ENCODE results near the gene CMBL.
"Not testable (repeated sequence)": the region's sequence is repeated elsewhere in the genome, so short reads cannot be mapped to it uniquely, and the experiment has no call there.

CMBL gene

DNA sequence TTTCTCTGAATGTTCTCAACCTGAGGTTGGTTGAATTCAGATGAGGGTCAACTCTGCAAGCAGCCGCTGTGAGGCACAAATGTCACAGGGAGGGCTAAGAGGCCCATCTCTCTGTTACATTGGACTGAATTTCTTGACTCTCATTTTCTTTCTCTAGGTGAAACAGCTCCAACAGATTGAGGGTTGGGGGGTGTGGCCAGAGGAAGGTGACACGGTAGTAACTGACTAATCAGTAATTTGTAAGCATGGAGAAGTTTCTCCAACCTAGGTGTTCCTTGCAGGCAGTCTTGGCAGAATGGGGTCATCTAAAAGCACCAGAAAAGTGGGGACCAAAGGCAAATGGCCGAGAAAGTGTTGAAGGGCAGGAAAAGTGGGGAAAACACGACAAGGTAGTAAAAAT, 40.9 kb downstream of the CMBL start:
- H3K4me3 ChIP-seq (ENCODE audit: low read length) = no peak overlapping the region
- no peak for DNase-seq (ENCODE audit: low read depth, low spot score)

- H3K4me3 ChIP-seq (ENCODE audit: low read length) = no peak overlapping the region
- DNase-seq (ENCODE audit: low read depth, low spot score) = no peak
Measured at GRCh38 chr5:10266137-10266536, 41.6 kb downstream of the CMBL start.

GRCh38 chr5:10265245-10266109, 42.2 kb downstream of the CMBL start:
- no peak for DNase-seq (ENCODE audit: low read depth, low spot score)
- H3K4me3 ChIP-seq (ENCODE audit: low read length) = no peak overlapping the region

GRCh38 chr5:10264604-10265003, 43.1 kb downstream of the CMBL start:
- no peak for DNase-seq (ENCODE audit: low read depth, low spot score)
- no peak overlapping the region for H3K4me3 ChIP-seq (ENCODE audit: low read length)

DNA sequence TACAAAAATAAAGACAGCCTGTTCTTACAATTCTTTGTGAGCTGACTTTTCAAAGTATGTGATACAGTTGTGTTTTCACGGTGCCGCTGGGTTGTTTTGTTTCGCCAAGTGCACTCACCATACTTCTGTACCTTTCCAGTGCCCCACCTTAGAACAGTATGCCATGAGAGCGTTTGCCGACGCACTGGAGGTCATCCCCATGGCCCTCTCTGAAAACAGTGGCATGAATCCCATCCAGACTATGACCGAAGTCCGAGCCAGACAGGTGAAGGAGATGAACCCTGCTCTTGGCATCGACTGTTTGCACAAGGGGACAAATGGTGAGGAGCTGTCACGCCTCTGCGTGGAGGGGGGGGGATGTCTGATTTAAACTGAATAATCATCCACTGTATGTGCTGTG, 44.7 kb downstream of the CMBL start:
- H3K4me3 ChIP-seq (ENCODE audit: low read length) = no peak overlapping the region
- no peak for DNase-seq (ENCODE audit: low read depth, low spot score)

DNA sequence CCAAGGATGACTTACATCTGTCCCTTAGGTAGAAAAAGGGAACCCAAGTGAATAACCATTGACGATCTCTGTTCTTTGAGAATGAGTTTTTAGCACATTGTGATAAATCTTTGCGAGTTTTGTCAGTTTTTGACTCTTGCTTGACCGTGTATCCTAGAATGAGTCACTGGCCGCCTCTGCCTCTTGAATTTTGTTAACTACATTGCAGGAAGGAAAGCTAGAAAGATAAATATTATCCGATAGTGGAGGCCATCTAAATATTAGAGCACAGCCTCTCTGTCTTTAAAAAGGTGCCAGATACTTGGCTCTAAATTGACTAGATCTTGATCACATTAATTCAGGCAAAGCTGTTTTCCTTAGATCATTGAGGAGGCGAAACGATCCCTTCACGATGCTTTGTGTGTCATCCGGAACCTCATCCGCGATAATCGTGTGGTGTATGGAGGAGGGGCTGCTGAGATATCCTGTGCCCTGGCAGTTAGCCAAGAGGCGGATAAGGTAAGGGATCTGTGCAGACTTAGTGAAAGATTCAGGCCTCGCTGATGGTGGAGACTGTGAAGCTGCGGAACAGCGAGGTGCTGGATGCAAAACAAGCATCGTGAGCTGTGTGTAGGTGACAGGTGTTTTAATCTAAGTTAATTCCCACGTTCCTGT, 45.5 kb downstream of the CMBL start:
- DNase-seq (ENCODE audit: low read depth, low spot score) = no peak
- H3K4me3 ChIP-seq (ENCODE audit: low read length) = no peak overlapping the region

DNA sequence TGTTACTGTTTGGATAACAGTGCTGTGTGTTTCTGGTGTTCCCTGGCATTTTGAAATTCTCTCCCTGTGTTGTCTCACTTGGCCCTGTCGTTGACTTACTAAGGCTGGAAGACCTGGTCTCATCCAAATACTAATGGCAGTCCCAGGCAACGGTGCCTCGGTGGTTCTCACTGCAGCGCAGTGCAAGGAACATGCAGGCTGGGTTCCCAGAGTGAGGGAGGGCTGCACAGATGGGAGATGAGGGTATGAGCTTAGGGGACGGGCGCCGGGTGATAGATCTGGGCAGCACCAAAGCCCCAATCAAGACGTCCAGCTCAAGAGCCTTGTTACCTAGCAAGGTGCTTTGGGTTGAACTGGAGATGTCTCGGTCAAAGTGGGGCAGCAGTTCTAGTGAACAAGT, 46.6 kb downstream of the CMBL start:
- no peak for DNase-seq (ENCODE audit: low read depth, low spot score)

GRCh38 chr5:10259899-10260298, 47.8 kb downstream of the CMBL start:
- no peak for DNase-seq (ENCODE audit: low read depth, low spot score)
- H3K4me3 ChIP-seq (ENCODE audit: low read length) = no peak overlapping the region

More for the DNA sequence above, 46.6 kb downstream of the CMBL start:
- H3K4me3 ChIP-seq (ENCODE audit: low read length) = no peak overlapping the region

GRCh38 chr5:10257870-10258269, 49.8 kb downstream of the CMBL start:
- no peak overlapping the region for H3K4me3 ChIP-seq (ENCODE audit: low read length)
- DNase-seq (ENCODE audit: low read depth, low spot score) = no peak

- DNase-seq (ENCODE audit: low read depth, low spot score) = no peak
- H3K4me3 ChIP-seq (ENCODE audit: low read length) = no peak overlapping the region
Measured at GRCh38 chr5:10254686-10255085, 53.0 kb downstream of the CMBL start.

DNA sequence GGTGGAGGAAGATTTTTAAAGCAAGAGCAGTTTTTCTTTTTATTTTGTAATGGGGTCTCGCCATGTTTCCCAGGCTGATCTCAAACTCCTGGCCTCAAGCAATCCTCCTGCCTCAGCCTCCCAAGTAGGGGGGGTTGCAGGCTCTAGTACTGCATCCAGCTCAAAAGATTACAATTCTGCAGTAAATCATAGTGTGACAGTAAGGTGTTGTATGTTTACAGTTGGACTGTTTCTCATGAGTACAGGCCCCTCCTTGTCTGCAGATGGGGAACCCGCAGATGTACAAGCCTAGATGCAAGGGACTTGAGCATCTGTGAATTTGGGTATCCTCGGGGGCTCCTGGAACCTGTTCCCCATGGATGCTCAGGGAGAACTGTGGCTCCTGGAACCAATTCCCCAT, 54.3 kb downstream of the CMBL start:
- no peak overlapping the region for H3K4me3 ChIP-seq (ENCODE audit: low read length)
- DNase-seq (ENCODE audit: low read depth, low spot score) = no peak

DNA sequence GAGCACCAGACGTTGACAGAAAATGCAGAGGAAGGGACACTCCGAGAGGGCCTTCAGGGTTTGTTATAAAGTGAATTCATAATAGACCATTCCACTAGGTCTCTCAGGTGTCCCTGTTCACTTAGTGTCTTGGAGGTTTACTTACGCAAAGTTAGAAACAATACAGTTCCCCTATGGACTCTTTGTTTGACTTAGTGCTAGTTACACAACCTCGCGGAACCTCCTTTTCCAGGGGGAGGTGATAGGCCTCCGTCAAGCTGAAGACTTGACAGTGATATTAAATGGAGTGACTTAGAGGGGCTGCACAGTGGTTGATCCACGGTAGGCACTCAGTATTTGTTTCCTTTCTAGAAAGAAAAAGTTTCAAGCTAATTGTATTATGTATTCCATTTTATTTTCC, 56.3 kb downstream of the CMBL start:
- H3K4me3 ChIP-seq (ENCODE audit: low read length) = peak overlapping the region; percentile 85
- DNase-seq (ENCODE audit: low read depth, low spot score) = no peak

- DNase-seq (ENCODE audit: low read depth, low spot score) = no peak
- peak overlapping the region; percentile 85 for H3K4me3 ChIP-seq (ENCODE audit: low read length)
Measured at GRCh38 chr5:10250806-10251276, 56.9 kb downstream of the CMBL start.

- peak; percentile 98 for DNase-seq (ENCODE audit: low read depth, low spot score)
- peak within 1 kb of the TSS; percentile 85 for H3K4me3 ChIP-seq (ENCODE audit: low read length)
Measured at GRCh38 chr5:10249948-10250805, 57.5 kb downstream of the CMBL start, which contains the start of gene CCT5. CCT5 (plus strand) TSS chr5:10250280; CDS start chr5:10250341, 61 bp downstream.

GRCh38 chr5:10248378-10249260, 59.1 kb downstream of the CMBL start:
- DNase-seq (ENCODE audit: low read depth, low spot score) = no peak

DNA sequence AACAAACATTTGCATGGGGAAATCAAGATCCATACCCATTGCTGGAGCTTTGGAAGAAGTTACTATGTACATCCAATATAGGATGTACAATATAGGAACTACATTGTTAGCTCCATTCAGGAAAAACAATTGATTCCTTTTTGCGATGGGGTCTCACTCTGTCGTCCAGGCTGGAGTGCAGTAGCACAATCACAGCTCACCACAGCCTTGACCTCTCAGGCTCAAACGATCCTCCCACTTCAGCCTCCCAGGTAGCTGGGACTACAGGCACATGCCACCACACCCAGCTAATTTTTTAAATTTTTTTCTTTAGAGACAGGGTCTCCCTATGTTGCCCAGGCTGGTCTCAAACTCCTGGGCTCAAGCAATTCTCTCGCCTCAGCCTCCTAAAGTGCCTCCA, 60.5 kb downstream of the CMBL start:
- DNase-seq (ENCODE audit: low read depth, low spot score); H3K4me3 ChIP-seq (ENCODE audit: low read length): not testable (repeated sequence)

More at GRCh38 chr5:10248378-10249260, 59.1 kb downstream of the CMBL start:
- H3K4me3 ChIP-seq (ENCODE audit: low read length) = peak overlapping the region; percentile 85

DNA sequence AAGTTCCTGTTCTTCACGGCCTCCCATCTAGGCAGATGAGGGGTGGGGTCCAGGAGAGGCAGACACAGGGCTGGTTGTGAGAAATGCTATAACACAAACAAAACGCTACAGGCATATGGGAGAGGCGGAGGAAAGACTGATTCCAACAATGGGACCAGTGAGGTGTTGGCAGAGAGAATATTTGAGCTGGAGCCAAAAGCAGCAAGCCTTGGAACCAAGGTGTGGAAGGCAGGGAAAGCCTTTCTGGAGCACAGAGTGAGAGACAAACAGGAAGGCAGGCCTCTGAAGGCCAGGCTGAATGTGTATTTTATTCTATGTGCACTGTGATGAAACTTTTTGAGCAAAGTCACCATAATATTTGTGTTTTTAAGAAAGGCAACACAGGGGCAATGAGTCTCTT, 60.9 kb downstream of the CMBL start:
- no peak for DNase-seq (ENCODE audit: low read depth, low spot score)
- H3K4me3 ChIP-seq (ENCODE audit: low read length) = no peak overlapping the region

DNA sequence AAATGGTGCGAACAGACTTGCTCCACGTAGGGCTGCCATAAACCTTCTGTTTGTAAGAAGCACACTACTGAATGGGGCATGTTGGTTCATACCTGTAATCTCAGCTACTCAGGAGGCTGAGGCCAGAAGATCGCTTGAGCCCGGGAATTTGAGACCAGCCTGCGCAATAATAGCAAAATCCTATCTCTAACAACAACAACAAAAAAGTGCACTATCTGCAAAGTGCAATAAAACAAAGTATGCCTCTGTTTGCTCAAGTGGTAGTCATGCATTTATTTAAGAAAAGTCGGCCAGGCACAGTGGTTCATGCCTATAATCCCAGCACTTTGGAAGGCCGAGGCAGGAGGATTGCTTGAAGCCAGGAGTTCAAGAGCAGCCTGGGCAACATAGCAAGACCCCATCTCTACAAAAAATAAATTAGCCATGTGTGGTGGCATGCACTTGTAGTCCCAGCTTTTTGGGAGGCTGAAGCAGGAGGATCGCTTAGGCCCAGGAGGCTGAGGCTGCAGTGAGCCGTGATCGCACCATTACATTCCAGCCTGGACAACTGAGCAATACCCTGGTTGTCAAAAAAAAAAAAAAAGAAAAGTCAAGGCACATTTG, 63.3 kb downstream of the CMBL start:
- H3K4me3 ChIP-seq (ENCODE audit: low read length) = no peak overlapping the region
- no peak for DNase-seq (ENCODE audit: low read depth, low spot score)
